Activated naive CD8-positive, alpha-beta T cell treated with anti-CD3 and anti-CD28 coated beads for 36 hours (primary cell): ENCODE measurements around the gene FBXL22. TPM values are rescaled to one million over a fixed set of nuclear protein-coding genes. Genes with fewer than 3 reads are reported as not detected.
"Not testable (repeated sequence)": the region's sequence is repeated elsewhere in the genome, so short reads cannot be mapped to it uniquely, and the experiment has no call there.

Experiments
- DNase-seq: peaks from one replicate; pipeline ENCODE4 v3.0.0; 2021
- H3K27ac Mint-ChIP-seq: one replicate; pipeline ENCODE4 v1.8.0; 2022; ENCODE audit warnings: mild to moderate bottlenecking, moderate library complexity, mixed read lengths
- H3K27me3 Mint-ChIP-seq: one replicate; pipeline ENCODE4 v1.8.0; 2022; ENCODE audit warnings: mild to moderate bottlenecking, mixed read lengths
- H3K36me3 Mint-ChIP-seq: one replicate; pipeline ENCODE4 v1.8.0; 2021; ENCODE audit warnings: mild to moderate bottlenecking, mixed read lengths
- H3K4me1 Mint-ChIP-seq: one replicate; pipeline ENCODE4 v1.8.0; 2021; ENCODE audit warnings: mixed read lengths
- H3K4me3 Mint-ChIP-seq: one replicate; pipeline ENCODE4 v1.8.0; 2022; ENCODE audit warnings: mild to moderate bottlenecking, moderate library complexity, mixed read lengths
- H3K9me3 Mint-ChIP-seq: one replicate; pipeline ENCODE4 v1.8.0; 2022; ENCODE audit warnings: mixed read lengths
- total RNA-seq, 2 experiments: library from RNA; stranded (reverse); gene quantifications; one replicate each; pipeline ENCODE4 v1.2.3, GENCODE V29; 2021

The FBXL22 gene
- total RNA-seq, 2 experiments from 2014 or later: 0.52 to 0.76 TPM

- DNase-seq: peak; percentile 96
- peaks cover 52% of the 10 kb centered on the region for H3K4me1 Mint-ChIP-seq
- no peaks in the 10 kb centered on the region for H3K27me3 Mint-ChIP-seq
- H3K4me3 Mint-ChIP-seq: peak overlapping the region; percentile 90
- peak overlapping the region; percentile 95 for H3K27ac Mint-ChIP-seq
- no peaks in the 10 kb centered on the region for H3K9me3 Mint-ChIP-seq
- H3K36me3 Mint-ChIP-seq: peaks cover 7% of the 10 kb centered on the region
Observed at GRCh38 chr15:63600616-63601025, 3.4 kb downstream of the FBXL22 start.

- Mint-ChIP-seq H3K36me3 (peaks cover 4% of the 10 kb centered on the region), H3K4me1 (peaks cover 53% of the 10 kb centered on the region), H3K27me3 (no peaks in the 10 kb centered on the region), H3K4me3 (peak overlapping the region; percentile 89), H3K27ac (peak overlapping the region; percentile 95), H3K9me3 (no peaks in the 10 kb centered on the region)
- peak; percentile 62 for DNase-seq
Observed at GRCh38 chr15:63601026-63601703, 4.0 kb downstream of the FBXL22 start.

GRCh38 chr15:63601704-63602185 is 4.6 kb downstream of the FBXL22 start:
- Mint-ChIP-seq H3K4me3 (peak overlapping the region; percentile 89), H3K36me3 (peaks cover 4% of the 10 kb centered on the region), H3K27me3 (no peaks in the 10 kb centered on the region), H3K27ac (peak overlapping the region; percentile 95), H3K9me3 (no peaks in the 10 kb centered on the region), H3K4me1 (peaks cover 50% of the 10 kb centered on the region)
- DNase-seq: peak; percentile 30

GRCh38 chr15:63602595-63602994 is 5.4 kb downstream of the FBXL22 start:
- Mint-ChIP-seq H3K4me3 (no peak overlapping the region), H3K36me3 (peaks cover 4% of the 10 kb centered on the region), H3K27ac (no peak overlapping the region), H3K9me3 (no peaks in the 10 kb centered on the region), H3K27me3 (no peaks in the 10 kb centered on the region), H3K4me1 (peaks cover 43% of the 10 kb centered on the region)
- no peak for DNase-seq

- Mint-ChIP-seq H3K27ac (peak overlapping the region; percentile 35), H3K4me3 (no peak overlapping the region), H3K4me1 (peaks cover 40% of the 10 kb centered on the region), H3K27me3 (no peaks in the 10 kb centered on the region), H3K36me3 (peaks cover 2% of the 10 kb centered on the region), H3K9me3 (no peaks in the 10 kb centered on the region)
- no peak for DNase-seq
Observed at GRCh38 chr15:63603516-63603915, 6.3 kb downstream of the FBXL22 start.

- Mint-ChIP-seq H3K27me3 (no peaks in the 10 kb centered on the region), H3K4me1 (peaks cover 34% of the 10 kb centered on the region), H3K36me3 (no peaks in the 10 kb centered on the region), H3K27ac (no peak overlapping the region), H3K4me3 (no peak overlapping the region), H3K9me3 (no peaks in the 10 kb centered on the region)
- no peak for DNase-seq
Observed at GRCh38 chr15:63604281-63604680, 7.1 kb downstream of the FBXL22 start.

- no peaks in the 10 kb centered on the region for H3K36me3 Mint-ChIP-seq
- no peak for DNase-seq
- no peaks in the 10 kb centered on the region for H3K27me3 Mint-ChIP-seq
- peaks cover 31% of the 10 kb centered on the region for H3K4me1 Mint-ChIP-seq
- H3K4me3 Mint-ChIP-seq: no peak overlapping the region
- no peaks in the 10 kb centered on the region for H3K9me3 Mint-ChIP-seq
- peak overlapping the region; percentile 71 for H3K27ac Mint-ChIP-seq
Observed at GRCh38 chr15:63605036-63605435, 7.8 kb downstream of the FBXL22 start.

- no peaks in the 10 kb centered on the region for H3K27me3 Mint-ChIP-seq
- peak; percentile 59 for DNase-seq
- no peaks in the 10 kb centered on the region for H3K9me3 Mint-ChIP-seq
- H3K4me3 Mint-ChIP-seq: no peak overlapping the region
- H3K36me3 Mint-ChIP-seq: no peaks in the 10 kb centered on the region
- peaks cover 38% of the 10 kb centered on the region for H3K4me1 Mint-ChIP-seq
- peak overlapping the region; percentile 82 for H3K27ac Mint-ChIP-seq
Observed at GRCh38 chr15:63605816-63606215, 8.6 kb downstream of the FBXL22 start.

- Mint-ChIP-seq H3K27ac (peak overlapping the region; percentile 82), H3K9me3 (no peaks in the 10 kb centered on the region), H3K36me3 (no peaks in the 10 kb centered on the region), H3K27me3 (no peaks in the 10 kb centered on the region), H3K4me3 (no peak overlapping the region), H3K4me1 (peaks cover 41% of the 10 kb centered on the region)
- no peak for DNase-seq
Observed at GRCh38 chr15:63606308-63606707, 9.1 kb downstream of the FBXL22 start.

GRCh38 chr15:63608989-63609388 is 11.8 kb downstream of the FBXL22 start:
- peaks cover 28% of the 10 kb centered on the region for H3K4me1 Mint-ChIP-seq
- no peak for DNase-seq
- no peaks in the 10 kb centered on the region for H3K9me3 Mint-ChIP-seq
- no peaks in the 10 kb centered on the region for H3K36me3 Mint-ChIP-seq
- no peaks in the 10 kb centered on the region for H3K27me3 Mint-ChIP-seq
- no peak overlapping the region for H3K4me3 Mint-ChIP-seq
- no peak overlapping the region for H3K27ac Mint-ChIP-seq

- H3K9me3 Mint-ChIP-seq: no peaks in the 10 kb centered on the region
- H3K4me1 Mint-ChIP-seq: peaks cover 28% of the 10 kb centered on the region
- no peaks in the 10 kb centered on the region for H3K36me3 Mint-ChIP-seq
- no peak for DNase-seq
- H3K4me3 Mint-ChIP-seq: no peak overlapping the region
- H3K27me3 Mint-ChIP-seq: no peaks in the 10 kb centered on the region
- H3K27ac Mint-ChIP-seq: peak overlapping the region; percentile 13
Observed at GRCh38 chr15:63609448-63609847, 12.3 kb downstream of the FBXL22 start.

- H3K27me3 Mint-ChIP-seq: no peaks in the 10 kb centered on the region
- peak overlapping the region; percentile 88 for H3K27ac Mint-ChIP-seq
- H3K4me3 Mint-ChIP-seq: no peak overlapping the region
- peak; percentile 72 for DNase-seq
- no peaks in the 10 kb centered on the region for H3K9me3 Mint-ChIP-seq
- H3K36me3 Mint-ChIP-seq: peaks cover 5% of the 10 kb centered on the region
- peaks cover 23% of the 10 kb centered on the region for H3K4me1 Mint-ChIP-seq
Observed at GRCh38 chr15:63610209-63610841, 13.1 kb downstream of the FBXL22 start.

- Mint-ChIP-seq H3K4me3 (no peak overlapping the region), H3K4me1 (peaks cover 15% of the 10 kb centered on the region), H3K9me3 (no peaks in the 10 kb centered on the region), H3K27ac (peak overlapping the region; percentile 88), H3K27me3 (no peaks in the 10 kb centered on the region), H3K36me3 (peaks cover 7% of the 10 kb centered on the region)
- DNase-seq: no peak
Observed at GRCh38 chr15:63611177-63611576, 14.0 kb downstream of the FBXL22 start.

- Mint-ChIP-seq H3K27ac (peak overlapping the region; percentile 52), H3K4me3 (no peak overlapping the region), H3K9me3 (no peaks in the 10 kb centered on the region), H3K4me1 (peaks cover 13% of the 10 kb centered on the region), H3K36me3 (peaks cover 12% of the 10 kb centered on the region), H3K27me3 (no peaks in the 10 kb centered on the region)
- DNase-seq: no peak
Observed at GRCh38 chr15:63612300-63612699, 15.1 kb downstream of the FBXL22 start.

GRCh38 chr15:63615935-63616334 is 18.7 kb downstream of the FBXL22 start:
- H3K27ac Mint-ChIP-seq: no peak overlapping the region
- DNase-seq: no peak
- no peaks in the 10 kb centered on the region for H3K27me3 Mint-ChIP-seq
- H3K9me3 Mint-ChIP-seq: peaks cover 3% of the 10 kb centered on the region
- H3K4me3 Mint-ChIP-seq: no peak overlapping the region
- H3K36me3 Mint-ChIP-seq: peaks cover 30% of the 10 kb centered on the region
- peaks cover 4% of the 10 kb centered on the region for H3K4me1 Mint-ChIP-seq

- not testable (repeated sequence) for DNase-seq, H3K4me1 Mint-ChIP-seq, H3K27ac Mint-ChIP-seq, H3K9me3 Mint-ChIP-seq, H3K27me3 Mint-ChIP-seq, H3K4me3 Mint-ChIP-seq
- peaks cover 41% of the 10 kb centered on the region for H3K36me3 Mint-ChIP-seq
Observed at GRCh38 chr15:63617147-63617546, 20.0 kb downstream of the FBXL22 start.
